ENCODE data around the gene MGP.

The MGP gene

DNA sequence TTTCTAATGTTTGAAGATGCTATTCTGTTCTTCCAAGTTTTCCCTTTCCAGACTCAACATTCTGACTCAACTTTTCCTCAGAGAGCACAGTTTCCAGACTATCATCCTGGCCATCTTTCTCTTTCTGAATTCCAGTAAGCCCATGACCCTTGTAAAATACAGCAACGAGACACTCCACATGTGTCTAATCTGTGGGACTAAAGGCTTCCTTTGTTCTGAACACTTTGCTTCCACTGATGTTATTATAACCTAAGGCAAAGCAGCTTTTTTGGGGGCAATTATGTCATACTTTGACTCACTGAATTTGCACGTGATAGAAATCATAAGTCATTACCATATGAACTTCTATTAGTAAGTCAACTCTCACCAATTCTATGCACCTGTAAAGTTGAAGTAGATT is 36.0 kb downstream of the MGP start:
- TF ChIP-seq EZH2phosphoT487 (IDR thresholded peaks at IDR 0.05; ENCODE audit: low read length) (no peak), CTCF (IDR thresholded peaks at IDR 0.05; ENCODE audit: low read length) (no peak), EZH2 (optimal IDR thresholded peaks at IDR 0.05; ENCODE audit: low read depth, low read length) (no peak)
- Histone ChIP-seq H3K4me2 (ENCODE audit: low read depth, low read length) (no peak overlapping the region), H3K79me2 (ENCODE audit: low read length) (no peaks in the 10 kb centered on the region), H3K9me2 (replicated peaks; ENCODE audit: insufficient read depth, low read length) (no peaks in the 10 kb centered on the region), H3K36me3 (replicated peaks; ENCODE audit: insufficient read depth, low read length) (no peaks in the 10 kb centered on the region), H3K4me3 (ENCODE audit: low read length) (no peak overlapping the region), H3F3A (ENCODE audit: insufficient read depth, low read length) (peaks cover 11% of the 10 kb centered on the region; the same call in 1 of the 2 replicates), H2AFZ (ENCODE audit: low read length) (no peak overlapping the region), H3K4me1 (ENCODE audit: low read length) (peaks cover 16% of the 10 kb centered on the region), H3K27ac (ENCODE audit: low read length) (no peak overlapping the region), H3K9ac (ENCODE audit: low read length) (no peak overlapping the region), H3K9me3 (replicated peaks; ENCODE audit: insufficient read depth, low read length) (no peaks in the 10 kb centered on the region), H4K20me1 (ENCODE audit: insufficient read depth, low read length) (no peaks in the 10 kb centered on the region), H3K27me3 (replicated peaks; ENCODE audit: insufficient read depth, low read length) (no peaks in the 10 kb centered on the region)
- no peak for DNase-seq

DNA sequence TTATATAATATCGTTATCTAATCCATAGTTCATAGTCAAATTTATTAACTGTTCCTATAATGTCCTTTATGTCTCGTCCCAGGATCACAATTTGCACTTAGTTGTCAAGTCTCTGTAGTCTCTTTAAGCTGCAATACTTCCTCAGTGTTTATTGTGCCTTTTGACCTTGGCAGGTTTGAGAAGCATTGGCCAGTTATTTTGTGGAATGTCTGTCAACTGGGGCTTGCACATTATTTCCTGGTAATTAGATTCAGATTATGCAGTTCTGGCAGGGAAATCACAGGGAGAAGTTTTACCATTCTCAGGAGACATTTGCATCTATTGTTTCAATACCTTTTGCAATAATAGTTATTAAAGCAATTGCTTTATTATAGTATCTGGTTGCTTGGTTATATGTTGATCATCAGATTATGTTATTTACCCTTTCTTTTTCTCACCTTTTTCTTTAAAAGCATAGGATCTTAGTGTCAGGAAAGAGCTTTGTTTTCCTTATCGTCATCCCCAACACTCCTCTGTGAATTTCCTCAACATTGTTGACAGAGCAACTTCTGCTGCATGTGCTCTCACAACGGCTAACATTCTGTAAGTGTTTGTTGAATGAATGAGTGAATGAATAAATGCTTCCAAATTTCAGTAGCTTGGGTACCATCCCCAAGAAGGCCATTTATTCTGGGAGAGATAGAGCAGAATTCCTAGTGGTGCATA is 38.6 kb downstream of the MGP start:
- peaks cover 16% of the 10 kb centered on the region for H3K4me1 ChIP-seq (ENCODE audit: low read length)
- no peaks in the 10 kb centered on the region for H4K20me1 ChIP-seq (ENCODE audit: insufficient read depth, low read length)
- TF ChIP-seq EZH2phosphoT487 (IDR thresholded peaks at IDR 0.05; ENCODE audit: low read length): no peak
- no peak for TF ChIP-seq CTCF (IDR thresholded peaks at IDR 0.05; ENCODE audit: low read length)
- no peak for TF ChIP-seq EZH2 (optimal IDR thresholded peaks at IDR 0.05; ENCODE audit: low read depth, low read length)
- H3K27me3 ChIP-seq (replicated peaks; ENCODE audit: insufficient read depth, low read length): no peaks in the 10 kb centered on the region
- no peaks in the 10 kb centered on the region for H3K79me2 ChIP-seq (ENCODE audit: low read length)
- H2AFZ ChIP-seq (ENCODE audit: low read length): no peak overlapping the region
- no peak for DNase-seq
- peaks cover 11% of the 10 kb centered on the region; the same call in 1 of the 2 replicates for H3F3A ChIP-seq (ENCODE audit: insufficient read depth, low read length)
- no peaks in the 10 kb centered on the region for H3K9me2 ChIP-seq (replicated peaks; ENCODE audit: insufficient read depth, low read length)
- H3K36me3 ChIP-seq (replicated peaks; ENCODE audit: insufficient read depth, low read length): no peaks in the 10 kb centered on the region
- H3K27ac ChIP-seq (ENCODE audit: low read length): no peak overlapping the region
- no peak overlapping the region for H3K9ac ChIP-seq (ENCODE audit: low read length)
- no peaks in the 10 kb centered on the region for H3K9me3 ChIP-seq (replicated peaks; ENCODE audit: insufficient read depth, low read length)
- no peak overlapping the region for H3K4me3 ChIP-seq (ENCODE audit: low read length)
- H3K4me2 ChIP-seq (ENCODE audit: low read depth, low read length): no peak overlapping the region

- Histone ChIP-seq H3K27ac (ENCODE audit: low read length) (no peak overlapping the region), H4K20me1 (ENCODE audit: insufficient read depth, low read length) (no peaks in the 10 kb centered on the region), H2AFZ (ENCODE audit: low read length) (no peak overlapping the region), H3K4me3 (ENCODE audit: low read length) (no peak overlapping the region), H3K9me2 (replicated peaks; ENCODE audit: insufficient read depth, low read length) (no peaks in the 10 kb centered on the region), H3K36me3 (replicated peaks; ENCODE audit: insufficient read depth, low read length) (no peaks in the 10 kb centered on the region), H3K9ac (ENCODE audit: low read length) (no peak overlapping the region), H3K4me1 (ENCODE audit: low read length) (peaks cover 8% of the 10 kb centered on the region), H3K4me2 (ENCODE audit: low read depth, low read length) (no peak overlapping the region), H3F3A (ENCODE audit: insufficient read depth, low read length) (0 out of 2 replicates have a peak, but pooled peaks cover 4% of the 10 kb centered on the region), H3K79me2 (ENCODE audit: low read length) (no peaks in the 10 kb centered on the region), H3K9me3 (replicated peaks; ENCODE audit: insufficient read depth, low read length) (no peaks in the 10 kb centered on the region), H3K27me3 (replicated peaks; ENCODE audit: insufficient read depth, low read length) (no peaks in the 10 kb centered on the region)
- TF ChIP-seq CTCF (IDR thresholded peaks at IDR 0.05; ENCODE audit: low read length) (no peak), EZH2 (optimal IDR thresholded peaks at IDR 0.05; ENCODE audit: low read depth, low read length) (no peak)
- DNase-seq: no peak
Measured at GRCh38 chr12:14846042-14846587, 39.5 kb downstream of the MGP start.
